ENCODE measurements around the gene CREB5.

DNA sequence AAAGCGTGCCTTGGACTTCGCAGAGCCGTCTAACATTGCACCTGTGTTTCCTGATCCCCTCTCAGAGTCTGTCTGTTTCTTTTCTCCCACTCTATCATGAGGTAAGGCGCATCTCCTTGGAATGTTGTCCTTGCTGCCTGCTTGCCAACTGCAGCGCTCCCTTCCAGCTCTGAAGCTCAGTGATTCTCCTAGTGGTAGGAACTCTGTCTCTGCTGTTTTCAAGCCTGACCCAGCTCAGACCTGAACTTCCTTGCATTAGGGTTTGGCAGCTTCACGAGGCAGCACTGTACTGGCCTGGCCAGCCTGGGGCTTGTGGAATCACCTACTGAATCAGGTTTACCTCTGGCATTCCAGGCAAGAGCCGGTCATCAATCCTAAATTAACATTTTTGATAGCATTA lies 123.9 kb downstream of the CREB5 start:
- TF ChIP-seq EP300 (conservative IDR thresholded peaks at IDR 0.05; ENCODE audit: poor library complexity, severe bottlenecking) (no peak), EZH2 (IDR thresholded peaks at IDR 0.05; ENCODE audit: borderline replicate concordance, insufficient read depth, low read length, poor library complexity, severe bottlenecking) (no peak)
